GM15510 (cell line): ENCODE measurements around the gene LPAR6.

Source experiments
- POLR2A ChIP-seq: IDR thresholded peaks from 3 replicates; pipeline ENCODE4 v1.6.1; 2011; ENCODE audit warnings: borderline replicate concordance; ENCODE audit not compliant: insufficient read length; ENCODE audit errors: extremely low read depth

Gene LPAR6

GRCh38 chr13:48400090-48400694 lies 12.7 kb downstream of the LPAR6 start:
- no peak for TF ChIP-seq POLR2A

DNA sequence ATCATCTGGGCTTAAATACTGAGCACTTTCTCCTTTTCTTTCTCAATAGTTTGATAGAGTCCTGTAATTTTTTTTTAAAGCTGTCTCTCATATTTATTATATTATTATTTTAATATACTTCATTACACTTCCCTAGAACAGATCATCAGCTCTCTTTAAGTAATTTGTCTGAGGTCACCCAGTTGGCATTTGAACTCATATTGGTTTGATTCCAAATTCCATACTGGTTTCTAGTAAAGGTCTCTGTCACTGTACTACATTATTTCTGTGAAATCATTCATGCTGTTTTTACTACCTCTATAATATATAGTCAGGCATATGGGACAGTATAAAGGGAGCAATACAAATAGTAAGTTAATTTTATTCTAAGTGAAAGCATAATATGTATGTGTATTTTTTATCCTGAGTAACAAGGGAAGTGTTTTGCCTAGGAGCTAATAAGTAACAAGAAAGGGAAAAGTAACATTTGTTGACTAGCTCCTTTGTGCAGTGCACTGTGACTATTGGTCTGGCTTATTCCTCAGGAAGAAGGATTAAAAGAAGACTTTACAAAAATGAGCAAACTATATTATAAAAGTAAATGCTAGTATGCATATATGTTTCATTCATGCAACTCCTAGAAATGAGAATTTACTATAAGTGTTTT lies 14.3 kb downstream of the LPAR6 start:
- TF ChIP-seq POLR2A: no peak

- no peak for TF ChIP-seq POLR2A
Measured at GRCh38 chr13:48397744-48398143, 15.2 kb downstream of the LPAR6 start.

- TF ChIP-seq POLR2A: no peak
Measured at GRCh38 chr13:48393698-48394085, 19.2 kb downstream of the LPAR6 start.

GRCh38 chr13:48393030-48393697 lies 19.7 kb downstream of the LPAR6 start:
- no peak for TF ChIP-seq POLR2A

- TF ChIP-seq POLR2A: no peak
Measured at GRCh38 chr13:48391257-48391656, 21.7 kb downstream of the LPAR6 start.

DNA sequence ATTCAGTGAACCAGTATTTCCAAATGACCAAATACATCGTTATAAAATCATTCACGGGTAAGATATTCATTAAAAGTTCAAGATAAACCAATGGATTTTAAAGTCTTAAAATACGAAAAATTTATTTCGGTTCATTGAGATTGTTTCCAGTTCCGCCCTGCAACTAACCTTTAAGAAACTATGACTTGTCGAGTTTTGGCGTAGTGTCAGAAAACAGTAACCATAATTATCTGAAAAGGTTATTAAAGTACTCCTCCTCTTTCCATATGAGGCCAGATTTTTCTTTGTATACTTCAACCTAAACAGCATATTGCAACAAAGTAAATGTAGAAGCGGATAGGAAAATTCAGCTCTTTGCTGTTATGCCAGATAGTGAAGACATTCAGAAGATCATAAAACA lies 26.1 kb downstream of the LPAR6 start:
- no peak for TF ChIP-seq POLR2A

GRCh38 chr13:48383384-48383783 lies 29.5 kb downstream of the LPAR6 start:
- TF ChIP-seq POLR2A: no peak

DNA sequence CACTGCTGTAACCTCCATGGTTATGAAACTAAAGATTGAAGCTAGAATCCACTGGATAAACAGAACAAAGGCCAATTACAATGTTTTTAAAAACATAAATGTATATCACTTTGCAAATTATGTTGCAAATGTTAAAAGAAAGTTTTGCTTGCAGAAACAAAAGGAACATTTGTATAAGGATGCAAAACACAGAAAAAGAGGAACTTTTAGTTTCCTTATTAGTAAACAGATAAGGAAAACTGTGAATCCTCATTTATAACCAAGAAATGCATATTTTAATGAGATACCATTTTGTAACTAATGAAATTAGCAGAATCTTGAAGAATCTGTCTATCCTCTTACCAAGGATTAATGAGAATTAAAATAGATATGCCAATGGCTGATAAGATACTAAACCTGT lies 32.3 kb downstream of the LPAR6 start:
- no peak for TF ChIP-seq POLR2A

GRCh38 chr13:48377857-48378256 lies 35.1 kb downstream of the LPAR6 start:
- no peak for TF ChIP-seq POLR2A

DNA sequence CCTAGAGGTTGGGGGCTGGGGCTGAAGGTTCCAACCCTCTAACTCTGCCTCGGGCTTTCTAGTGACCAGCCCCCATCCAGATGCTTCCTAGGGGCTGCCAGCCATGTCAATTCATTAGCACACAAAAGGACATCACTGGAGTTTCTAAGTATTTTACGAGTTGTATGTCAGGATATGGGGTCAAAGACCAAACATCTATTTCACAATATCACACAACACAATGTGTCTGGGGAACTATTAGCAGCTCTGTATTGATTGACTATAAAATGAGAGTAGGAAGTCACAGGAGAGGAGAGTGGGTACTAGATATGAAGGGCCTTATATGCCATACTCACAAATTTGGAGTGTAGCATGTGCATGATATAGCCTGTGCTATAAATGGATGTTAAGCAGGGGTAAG lies 42.1 kb downstream of the LPAR6 start:
- no peak for TF ChIP-seq POLR2A

DNA sequence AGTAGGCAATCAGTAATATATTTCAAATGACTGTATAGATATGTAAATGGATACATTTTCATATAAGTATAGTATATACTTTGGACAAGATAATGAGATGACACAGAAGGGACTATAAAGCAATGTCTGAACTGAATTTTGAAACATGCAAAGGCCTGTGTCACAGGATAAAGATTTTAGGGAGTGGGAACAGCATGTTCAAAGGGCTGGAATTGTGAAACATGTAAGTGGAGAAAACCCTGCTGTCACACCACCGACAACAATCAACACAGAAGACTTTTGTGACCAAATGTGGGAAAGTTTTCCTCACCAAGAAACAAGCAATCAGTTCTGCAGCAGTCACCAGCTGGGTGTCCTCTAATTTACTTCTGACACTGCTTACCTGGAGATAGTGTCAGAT lies 42.9 kb downstream of the LPAR6 start:
- TF ChIP-seq POLR2A: no peak
